GM12892 (cell line): ENCODE measurements around the gene GTPBP3.
A peak's percentile ranks its signal among the peaks of the same experiment; 100 is the strongest.

ENCODE experiments used
- DNase-seq: peaks from one replicate; pipeline ENCODE4 v3.0.0; 2011; ENCODE audit not compliant: insufficient read length
- FAIRE-seq: peaks from 2 replicates; lab custom pipeline; 2011; peaks lifted over from hg19 to GRCh38; lab: Jason Lieb, UNC
- POLR2A ChIP-seq: IDR thresholded peaks from 2 replicates; pipeline ENCODE4 v1.6.1; 2011; ENCODE audit warnings: low read depth, low read length, control low read depth
- POLR2AphosphoS5 ChIP-seq: IDR thresholded peaks from 2 replicates; pipeline ENCODE4 v1.6.1; 2011; ENCODE audit warnings: low read depth, low read length, control low read depth
- TAF1 ChIP-seq: IDR thresholded peaks from 2 replicates; pipeline ENCODE4 v1.6.1; 2011; ENCODE audit warnings: low read depth, mild to moderate bottlenecking, control low read depth, low read length, borderline replicate concordance

GTPBP3 gene

DNA sequence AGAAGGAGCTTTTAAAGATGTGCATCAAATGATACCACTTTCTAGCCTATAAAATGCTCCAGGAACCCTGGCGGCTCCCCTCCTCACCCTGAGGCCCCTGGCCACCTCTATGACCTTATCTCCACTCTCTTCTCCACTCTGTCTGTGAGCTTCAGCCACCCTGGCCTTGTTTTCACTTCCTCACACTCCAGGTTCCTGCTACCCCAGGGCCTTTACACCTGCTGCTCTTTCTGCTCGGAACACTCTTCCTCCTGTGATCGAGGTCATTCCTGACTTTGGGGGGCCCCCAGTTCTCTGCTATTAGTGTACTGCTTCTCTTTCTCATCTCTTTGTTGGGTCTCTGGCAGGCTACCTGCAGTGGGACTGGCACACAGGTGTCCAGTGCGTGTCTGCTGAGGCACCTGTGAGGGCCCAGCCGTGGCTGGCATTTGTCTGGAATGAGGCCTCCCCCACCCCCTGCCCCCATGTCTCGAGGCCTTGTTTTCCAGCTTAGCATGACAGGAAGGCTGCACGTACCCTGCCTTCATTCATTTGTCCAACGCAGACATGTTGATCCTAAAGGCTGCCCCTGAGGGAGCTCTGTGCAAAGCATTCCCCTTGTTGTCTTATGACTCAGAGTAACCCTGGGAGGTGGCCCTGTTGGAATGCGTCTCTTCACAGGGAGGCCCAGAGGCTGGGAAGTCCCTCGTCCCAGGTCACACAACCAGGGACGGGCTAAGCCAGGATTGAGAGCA, 25.7 kb upstream of the GTPBP3 start:
- DNase-seq, result no peak
- FAIRE-seq, result no peak
- TF ChIP-seq POLR2AphosphoS5 (no peak), TAF1 (no peak), POLR2A (no peak)

DNA sequence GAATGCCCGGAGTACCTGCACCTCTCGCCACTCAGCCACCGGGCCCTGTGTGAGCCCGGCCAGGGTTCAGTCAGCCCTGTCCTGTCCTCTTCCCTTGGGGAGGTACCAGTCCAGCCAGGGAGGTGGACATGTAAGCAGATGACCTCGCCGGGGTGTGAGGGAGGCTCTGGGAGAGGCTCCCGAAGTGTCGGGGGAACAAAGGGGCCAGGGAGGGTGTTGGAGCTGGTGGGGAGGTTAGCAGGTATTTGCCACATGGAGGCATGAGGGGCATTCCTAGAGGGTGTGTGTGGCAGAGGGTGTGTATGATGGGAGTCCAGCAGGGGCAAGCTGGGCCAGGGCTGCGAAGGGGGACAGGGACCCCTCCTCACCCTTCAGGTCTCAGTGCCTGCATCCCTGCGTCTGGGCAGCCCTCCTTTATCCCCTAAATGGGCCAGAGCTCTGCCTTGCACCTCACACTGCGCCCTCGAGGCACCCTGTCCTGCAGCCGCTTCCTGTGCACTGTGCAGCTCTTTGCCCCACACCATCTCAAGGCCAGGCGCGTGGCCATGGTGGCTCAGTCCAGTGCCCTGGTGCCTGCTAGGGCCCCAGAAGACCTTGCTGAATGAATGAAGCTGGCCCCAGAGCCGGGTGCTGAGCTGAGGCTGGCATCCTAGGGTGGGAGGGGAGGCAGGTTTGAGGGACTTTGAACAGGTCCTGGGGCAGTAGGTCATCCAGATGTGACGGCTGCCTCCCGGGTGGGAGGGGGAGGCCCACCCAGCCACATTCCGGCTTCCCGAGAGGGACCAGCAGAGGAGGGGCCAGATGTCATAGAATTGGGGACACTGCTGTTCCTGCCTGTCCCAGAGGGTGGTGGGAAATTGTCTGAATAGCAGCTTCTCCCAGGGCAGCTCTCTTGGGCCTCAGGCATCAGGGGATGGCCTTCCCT, 24.9 kb upstream of the GTPBP3 start:
- FAIRE-seq, result no peak
- no peak for DNase-seq
- TF ChIP-seq POLR2A (no peak), POLR2AphosphoS5 (no peak), TAF1 (no peak)

DNA sequence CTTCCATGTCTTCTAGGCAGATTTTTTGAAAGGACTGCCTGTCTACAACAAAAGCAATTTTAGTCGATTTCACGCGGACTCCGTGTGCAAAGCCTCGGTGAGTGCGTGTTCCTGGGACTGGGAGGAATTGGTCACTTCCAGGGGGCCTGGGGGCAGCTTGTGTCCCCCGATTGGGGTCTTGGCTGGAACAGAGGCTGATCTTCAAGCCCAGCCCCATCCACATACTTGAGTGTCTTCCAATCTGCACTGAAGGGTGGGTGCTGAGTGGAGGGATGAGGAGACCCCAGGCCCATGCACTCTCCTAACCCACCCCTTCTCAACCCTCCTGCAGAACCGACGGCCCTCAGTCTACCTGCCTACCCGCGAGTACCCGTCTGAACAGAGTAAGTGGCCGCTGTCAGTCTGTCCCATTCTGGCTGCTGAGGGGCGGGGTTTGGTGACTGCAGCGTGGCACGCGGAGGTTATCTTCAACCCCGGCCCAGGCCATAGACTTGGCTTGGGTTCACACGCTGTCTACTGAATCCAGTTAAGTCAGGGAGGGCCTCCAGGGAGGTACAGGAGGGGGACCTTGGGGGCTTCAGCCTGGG, 23.3 kb upstream of the GTPBP3 start:
- DNase-seq, result no peak
- no peak for TF ChIP-seq TAF1
- TF ChIP-seq POLR2AphosphoS5, result no peak
- no peak for TF ChIP-seq POLR2A
- FAIRE-seq, result no peak

DNA sequence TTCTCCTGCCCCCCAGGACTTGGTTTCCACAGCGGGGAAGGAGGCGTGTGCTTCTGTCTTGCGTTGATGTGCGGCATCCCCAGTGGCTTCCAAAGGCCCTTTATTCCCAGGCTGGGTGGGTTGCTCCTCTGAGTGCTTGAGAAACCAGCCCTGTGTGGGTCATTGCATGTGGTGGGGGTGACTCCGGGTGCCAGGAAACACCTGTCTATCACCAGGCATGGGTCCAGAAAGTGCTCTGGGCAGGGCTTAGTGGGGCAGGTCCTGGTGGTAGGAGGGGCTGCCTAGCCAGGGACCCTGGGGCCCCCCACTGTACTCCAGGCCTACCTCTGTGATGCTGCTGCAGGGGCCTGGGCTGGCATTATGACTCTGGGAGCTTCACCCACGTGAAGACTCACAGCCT, 18.4 kb upstream of the GTPBP3 start:
- no peak for DNase-seq
- FAIRE-seq, result no peak
- TF ChIP-seq POLR2A (no peak), POLR2AphosphoS5 (no peak), TAF1 (no peak)

DNA sequence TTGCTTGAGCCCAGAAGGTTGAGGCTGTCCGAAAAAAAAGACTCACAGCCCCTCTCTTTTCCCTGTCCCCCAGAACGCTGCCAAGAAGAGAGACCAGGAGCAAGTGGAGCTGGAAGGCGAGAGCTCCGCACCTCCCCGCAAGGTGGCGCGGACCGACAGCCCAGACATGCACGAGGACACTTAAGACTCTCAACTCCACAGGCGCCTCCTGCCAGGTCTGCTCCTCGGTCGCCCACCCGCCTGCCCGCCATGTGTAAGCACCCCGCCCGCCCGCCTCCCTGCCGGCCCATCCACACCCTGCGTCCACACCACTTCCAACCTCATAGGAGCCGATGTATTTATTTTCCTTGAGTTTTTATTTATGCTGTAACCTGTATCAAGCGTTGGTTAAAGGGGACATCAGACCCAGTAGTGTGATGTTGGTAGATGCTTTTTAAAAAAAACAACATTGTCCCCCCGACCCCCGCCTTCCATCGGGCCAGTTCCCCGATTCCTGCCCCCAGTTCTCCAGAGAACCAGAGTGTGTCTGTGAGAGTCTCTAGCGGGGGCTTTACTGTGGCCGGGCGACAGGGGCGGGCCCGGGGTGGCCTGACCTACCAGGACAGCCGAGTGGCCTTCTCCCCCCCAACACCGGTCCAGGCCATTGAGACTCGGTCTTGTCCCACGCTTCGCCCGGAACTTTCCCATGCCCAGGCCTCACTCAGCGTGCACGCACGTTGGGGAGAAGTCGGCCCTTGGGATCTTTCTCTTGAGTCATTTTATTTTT, 17.7 kb upstream of the GTPBP3 start:
- FAIRE-seq, result no peak
- TF ChIP-seq POLR2A, result no peak
- TF ChIP-seq POLR2AphosphoS5, result no peak
- no peak for TF ChIP-seq TAF1
- no peak for DNase-seq

DNA sequence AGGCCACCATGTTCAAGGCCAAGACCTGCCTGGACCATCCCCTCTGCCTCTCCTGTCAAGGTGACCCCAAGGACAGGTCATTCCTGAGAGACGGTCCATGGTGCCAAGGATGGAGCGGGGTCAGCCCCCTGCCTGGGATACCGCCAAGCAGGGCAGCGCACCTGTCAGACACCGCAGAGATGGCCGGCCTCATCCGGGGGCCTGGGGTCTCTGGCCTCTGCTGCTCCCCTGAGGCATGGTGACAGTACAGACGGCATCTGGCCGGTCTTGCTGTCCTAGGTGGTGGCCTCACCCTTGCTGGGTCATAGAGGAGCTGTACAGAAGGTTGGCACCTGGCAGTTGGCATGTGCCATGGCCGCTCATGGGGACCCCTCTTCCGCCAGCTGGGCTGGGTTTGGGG, 16.9 kb upstream of the GTPBP3 start:
- TF ChIP-seq POLR2A, result no peak
- no peak for TF ChIP-seq POLR2AphosphoS5
- TF ChIP-seq TAF1, result no peak
- FAIRE-seq (no peak), DNase-seq (no peak)

DNA sequence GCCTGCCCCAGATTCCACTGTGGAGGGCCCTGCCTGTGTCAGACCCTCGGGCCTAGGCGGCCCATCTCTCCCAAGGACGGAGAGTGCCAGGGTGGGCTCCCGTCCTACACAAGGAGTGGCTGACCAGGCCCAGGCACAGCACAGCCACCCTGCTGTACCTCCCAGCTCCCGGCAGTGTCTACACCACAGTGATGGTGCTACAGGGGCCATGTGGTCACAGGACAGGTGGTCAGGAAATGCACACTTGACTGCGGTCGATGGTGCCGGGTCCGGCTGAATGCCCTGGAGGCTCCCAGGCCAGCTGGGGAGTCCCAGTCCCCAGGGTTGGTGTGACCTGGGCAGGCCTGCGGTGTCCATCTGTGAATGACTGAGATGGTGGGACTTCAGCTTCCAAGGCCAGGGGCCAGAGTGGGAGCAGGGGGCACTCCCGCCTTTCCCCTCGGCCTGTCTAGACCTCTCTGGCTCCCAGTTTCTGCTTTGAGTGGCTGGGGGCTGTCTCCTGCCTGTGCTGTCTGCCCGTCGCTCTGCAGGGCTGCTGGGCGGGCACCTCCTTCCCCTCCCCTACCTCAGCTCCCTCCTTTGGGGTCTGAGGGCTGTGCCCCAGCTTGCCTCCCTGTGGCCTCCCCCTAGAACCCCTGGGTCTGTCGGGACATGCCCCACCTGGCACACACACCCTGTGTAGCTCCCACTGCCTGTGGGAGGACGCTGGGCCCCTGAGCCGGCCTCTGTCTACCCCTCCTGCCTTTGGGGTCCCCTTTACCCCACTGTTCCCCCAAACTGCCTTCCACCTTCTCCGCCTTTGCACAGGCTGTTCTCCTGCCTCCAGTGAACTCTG, 15.5 kb upstream of the GTPBP3 start:
- TF ChIP-seq POLR2A, result peak; percentile 28; the same call in 1 of the 2 replicates
- TF ChIP-seq TAF1, result no peak
- TF ChIP-seq POLR2AphosphoS5, result peak; percentile 56; the same call in 1 of the 2 replicates
- no peak for FAIRE-seq

DNA sequence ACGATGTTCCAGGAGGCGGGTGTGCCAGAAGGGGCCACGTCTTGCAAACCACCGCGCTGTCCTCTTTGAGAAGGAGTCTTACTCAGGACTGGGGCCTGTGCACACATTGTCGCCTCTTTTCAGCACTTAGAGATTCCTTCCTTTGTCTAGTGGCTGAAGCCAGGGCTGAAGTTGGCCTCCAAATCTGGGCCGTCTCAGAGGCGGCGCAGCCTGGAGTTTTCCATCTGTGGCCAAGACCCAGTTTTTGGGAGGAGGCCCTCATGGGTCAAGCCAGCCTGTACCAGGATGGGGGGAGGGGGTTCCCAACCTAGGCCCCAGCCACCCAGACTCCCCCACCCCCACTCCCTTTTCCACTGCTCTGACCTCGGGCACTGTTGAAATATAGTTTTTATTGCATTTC, 14.5 kb upstream of the GTPBP3 start:
- no peak for TF ChIP-seq POLR2A
- TF ChIP-seq TAF1, result no peak
- no peak for TF ChIP-seq POLR2AphosphoS5
- DNase-seq (no peak), FAIRE-seq (no peak)

More for the DNA sequence above, 15.5 kb upstream of the GTPBP3 start:
- no peak for DNase-seq

DNA sequence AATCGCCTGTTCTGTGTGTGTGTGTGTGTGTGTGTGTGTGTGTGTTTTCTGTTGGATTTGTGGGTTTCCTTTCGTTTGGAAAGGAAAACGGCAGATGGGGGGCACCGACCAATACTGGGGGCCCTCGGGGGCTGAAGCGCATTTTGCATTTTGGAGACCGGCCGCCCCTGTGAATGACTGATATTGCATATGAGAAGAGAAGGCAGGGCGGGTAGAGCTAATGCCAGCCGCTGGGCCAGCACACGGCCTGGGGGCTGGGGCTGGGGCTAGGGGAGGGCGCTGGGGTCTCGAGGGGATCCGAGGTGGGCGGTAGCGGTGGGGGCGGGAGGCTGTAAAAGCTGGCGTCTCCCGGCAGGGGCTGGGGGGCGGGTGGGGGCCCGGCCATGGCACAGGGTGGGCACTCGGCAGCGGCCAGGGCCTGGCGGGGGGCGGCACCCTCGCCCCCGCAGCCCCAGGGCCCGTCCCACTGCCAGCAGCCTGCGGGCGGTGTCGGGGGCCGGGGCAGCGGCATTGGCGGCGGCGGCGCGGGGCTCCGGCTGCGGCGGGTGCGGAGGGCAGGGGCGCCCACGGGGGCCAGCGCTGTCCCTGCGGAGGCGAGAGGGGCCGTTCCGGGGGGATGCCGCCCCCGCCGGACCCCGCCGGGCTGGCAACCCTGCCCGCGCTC, 13.9 kb upstream of the GTPBP3 start:
- TF ChIP-seq POLR2A, result no peak
- no peak for TF ChIP-seq POLR2AphosphoS5
- no peak for TF ChIP-seq TAF1
- FAIRE-seq (no peak), DNase-seq (no peak)

DNA sequence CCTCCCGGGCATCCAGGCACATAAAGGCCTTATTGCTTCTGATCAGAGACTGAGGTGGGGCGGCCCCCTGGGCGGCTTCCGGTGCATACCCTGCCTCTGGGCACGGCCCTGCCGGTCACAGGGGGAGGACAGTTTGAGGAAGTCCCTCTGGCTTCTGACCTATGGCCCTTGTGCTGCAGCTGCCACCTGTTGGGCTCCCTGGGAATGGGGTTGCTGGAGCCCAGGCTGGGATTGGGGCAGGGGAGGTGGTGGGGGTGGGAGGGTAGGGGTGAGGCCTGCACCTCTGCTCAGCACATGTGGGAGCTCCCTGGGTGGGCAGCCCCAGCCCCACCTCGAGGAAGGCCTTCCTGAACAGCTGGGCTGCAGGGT, 13.4 kb upstream of the GTPBP3 start:
- TF ChIP-seq POLR2A (no peak), POLR2AphosphoS5 (no peak), TAF1 (no peak)
- FAIRE-seq (no peak), DNase-seq (no peak)
